Neural progenitor cell (in vitro differentiated cells): ENCODE results near the gene RGS7.

Source experiments
- EZH2 ChIP-seq: fragments of 200-600 bp; sonication (generic); IDR thresholded peaks from 2 replicates; pipeline ENCODE4 v1.6.1; 2017; ENCODE audit warnings: antibody characterized with exemption, mild to moderate bottlenecking, moderate library complexity
- EZH2phosphoT487 ChIP-seq: fragments of 200-600 bp; sonication (generic); IDR thresholded peaks from 2 replicates; pipeline ENCODE4 v1.6.1; 2017; ENCODE audit warnings: antibody characterized with exemption
- TF ChIP-seq, protein P1 (sequence below): fragments of 200-600 bp; sonication (generic); IDR thresholded peaks from 2 replicates; pipeline ENCODE4 v1.5.1; 2017; ENCODE audit warnings: antibody characterized with exemption, mild to moderate bottlenecking

DNA sequence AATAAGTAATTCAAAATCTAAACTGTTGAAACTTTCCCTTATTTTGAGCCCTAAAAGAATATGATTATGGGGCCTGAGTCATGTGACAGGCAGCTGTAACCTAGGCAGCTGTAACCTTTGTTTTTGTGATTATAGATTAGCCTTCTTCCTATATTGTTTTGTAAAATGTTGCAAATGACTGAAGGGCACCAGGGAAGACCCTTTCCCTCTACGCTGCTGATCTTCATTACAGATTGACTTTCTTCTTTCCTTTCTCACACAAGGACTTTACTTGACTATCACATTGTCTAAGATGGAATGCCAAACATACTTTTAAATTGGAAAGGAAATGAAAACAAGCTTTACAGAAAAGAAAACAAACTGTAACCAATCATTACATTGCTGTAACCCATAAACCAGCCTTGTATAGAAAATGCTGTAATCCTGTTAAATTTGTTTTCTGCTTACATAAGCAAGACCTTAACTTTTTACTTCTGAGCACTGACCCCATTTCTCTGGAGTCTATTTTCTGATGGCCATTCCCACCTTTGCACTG, 242.2 kb downstream of the RGS7 start:
- TF ChIP-seq, protein P1, sequence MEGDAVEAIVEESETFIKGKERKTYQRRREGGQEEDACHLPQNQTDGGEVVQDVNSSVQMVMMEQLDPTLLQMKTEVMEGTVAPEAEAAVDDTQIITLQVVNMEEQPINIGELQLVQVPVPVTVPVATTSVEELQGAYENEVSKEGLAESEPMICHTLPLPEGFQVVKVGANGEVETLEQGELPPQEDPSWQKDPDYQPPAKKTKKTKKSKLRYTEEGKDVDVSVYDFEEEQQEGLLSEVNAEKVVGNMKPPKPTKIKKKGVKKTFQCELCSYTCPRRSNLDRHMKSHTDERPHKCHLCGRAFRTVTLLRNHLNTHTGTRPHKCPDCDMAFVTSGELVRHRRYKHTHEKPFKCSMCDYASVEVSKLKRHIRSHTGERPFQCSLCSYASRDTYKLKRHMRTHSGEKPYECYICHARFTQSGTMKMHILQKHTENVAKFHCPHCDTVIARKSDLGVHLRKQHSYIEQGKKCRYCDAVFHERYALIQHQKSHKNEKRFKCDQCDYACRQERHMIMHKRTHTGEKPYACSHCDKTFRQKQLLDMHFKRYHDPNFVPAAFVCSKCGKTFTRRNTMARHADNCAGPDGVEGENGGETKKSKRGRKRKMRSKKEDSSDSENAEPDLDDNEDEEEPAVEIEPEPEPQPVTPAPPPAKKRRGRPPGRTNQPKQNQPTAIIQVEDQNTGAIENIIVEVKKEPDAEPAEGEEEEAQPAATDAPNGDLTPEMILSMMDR = no peak
- TF ChIP-seq EZH2 (no peak), EZH2phosphoT487 (no peak)
